Body of pancreas (tissue), 4 donors: Measurements from ENCODE around the gene SH3BP1. TPM values are rescaled to one million over a fixed set of nuclear protein-coding genes. Genes with fewer than 3 reads are reported as not detected.
A peak's percentile ranks its signal among the peaks of the same experiment; 100 is the strongest.

ENCODE experiments used
- ATAC-seq: fragments of 150-250 bp; one replicate; pipeline ENCODE4 v1.9.1; 2016
- DNase-seq, 4 donors: peaks; one replicate each; pipeline ENCODE4 v3.0.0-alpha.2; 2019
- H3K27ac ChIP-seq, 4 donors: fragments of 200-600 bp; sonication (generic); 1 replicate in 3 of 4; 2 replicates in 1 of 4; pipeline versions ENCODE4 v1.5.1 to v1.6.1; 2016 to 2019; ENCODE audit warnings: mild to moderate bottlenecking in 1 of 4, mixed read lengths in 1 of 4, moderate library complexity in 1 of 4
- H3K27me3 ChIP-seq, 2 donors: fragments of 200-600 bp; sonication (generic); one replicate each; pipeline ENCODE4 v1.6.0; 2016; ENCODE audit warnings: mild to moderate bottlenecking in 1 of 2
- H3K36me3 ChIP-seq, 2 donors: fragments of 200-600 bp; sonication (generic); replicated peaks in 1 of 2; 2 replicates each; pipeline ENCODE4 v1.5.1; 2016; ENCODE audit warnings: low read depth in 2 of 2; ENCODE audit not compliant: insufficient read depth in 1 of 2
- H3K4me1 ChIP-seq: fragments of 200-600 bp; sonication (generic); one replicate; pipeline ENCODE4 v1.6.0; 2016
- H3K4me3 ChIP-seq, 2 donors: fragments of 200-600 bp; sonication (generic); 1 replicate in 1 of 2; 2 replicates in 1 of 2; pipeline ENCODE4 v1.5.1; 2016 to 2019
- H3K9me3 ChIP-seq, 3 donors: fragments of 200-600 bp; sonication (generic); 1 replicate in 2 of 3; 2 replicates in 1 of 3; pipeline ENCODE4 v1.5.1; 2016
- POLR2A ChIP-seq, 3 donors: fragments of 450-650 bp; IDR thresholded peaks; one replicate each; pipeline ENCODE4 v1.6.1; 2016; ENCODE audit warnings: antibody characterized with exemption in 3 of 3, mild to moderate bottlenecking in 2 of 3
- WGBS, 2 donors: methylation state at CpG; one replicate each; pipeline ENCODE4 v1.1.5; 2017; 5-methylcytosine and 5-hydroxymethylcytosine counted together
- intact Hi-C: fragments of 100-400 bp; cut with DNase I; formaldehyde crosslinking; loops from one replicate; pipeline ENCODE4 v1.15.1; 2023
- total RNA-seq, 2 donors: library from RNA; depleted of rRNA; stranded (reverse); fragments of >200 nt; gene quantifications; one replicate each; pipeline ENCODE4 v1.1.0, GENCODE V29; 2016
- TF ChIP-seq, protein P1 (sequence below), 7 experiments: fragments of 450-650 bp in 4 of 7; fragments of 200-600 bp in 3 of 7; sonication (generic) in 3 of 7; IDR thresholded peaks; one replicate each; pipeline ENCODE4 v1.5.1; 2016 to 2019; ENCODE audit warnings: antibody characterized with exemption in 7 of 7

SH3BP1 gene
- total RNA-seq, 2 donors from 2014 or later: 2.0 to 40.0 TPM

DNA sequence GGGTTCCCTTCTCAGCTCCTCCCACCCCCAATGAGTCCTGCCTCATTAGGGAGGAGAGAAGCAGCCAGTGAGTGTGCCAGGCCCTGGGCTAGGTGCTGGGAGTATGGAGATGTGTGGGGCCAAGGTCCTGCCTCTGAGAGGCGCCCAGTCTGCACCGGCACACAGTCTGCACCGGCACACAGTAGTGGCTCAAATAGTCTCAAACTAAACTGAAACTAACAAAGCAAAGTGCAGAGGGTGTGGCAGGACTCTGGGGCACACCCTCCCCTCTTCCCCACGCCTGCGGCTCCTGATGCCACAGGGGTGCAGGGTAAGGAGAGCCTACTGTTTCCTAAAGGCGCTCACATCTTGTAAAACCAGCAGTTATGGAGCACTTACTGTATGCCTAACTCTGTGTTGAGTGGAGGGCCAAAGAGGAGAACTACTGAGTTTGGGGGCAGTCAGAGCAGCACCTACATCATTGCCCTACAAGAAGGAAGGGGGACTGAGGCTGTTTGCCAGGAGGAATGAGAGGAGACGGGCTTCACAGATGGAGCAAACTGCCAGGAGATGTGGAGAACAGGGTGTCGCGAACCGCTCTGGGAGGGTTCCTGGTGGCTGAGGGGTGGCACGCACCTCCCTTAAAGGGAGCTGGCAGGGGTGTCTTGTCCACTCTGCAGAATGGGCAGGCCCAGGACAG lies 939 bp upstream of the SH3BP1 start:
- peaks cover 39% of the 10 kb centered on the region for H3K4me1 ChIP-seq
- no peak for ATAC-seq

DNA sequence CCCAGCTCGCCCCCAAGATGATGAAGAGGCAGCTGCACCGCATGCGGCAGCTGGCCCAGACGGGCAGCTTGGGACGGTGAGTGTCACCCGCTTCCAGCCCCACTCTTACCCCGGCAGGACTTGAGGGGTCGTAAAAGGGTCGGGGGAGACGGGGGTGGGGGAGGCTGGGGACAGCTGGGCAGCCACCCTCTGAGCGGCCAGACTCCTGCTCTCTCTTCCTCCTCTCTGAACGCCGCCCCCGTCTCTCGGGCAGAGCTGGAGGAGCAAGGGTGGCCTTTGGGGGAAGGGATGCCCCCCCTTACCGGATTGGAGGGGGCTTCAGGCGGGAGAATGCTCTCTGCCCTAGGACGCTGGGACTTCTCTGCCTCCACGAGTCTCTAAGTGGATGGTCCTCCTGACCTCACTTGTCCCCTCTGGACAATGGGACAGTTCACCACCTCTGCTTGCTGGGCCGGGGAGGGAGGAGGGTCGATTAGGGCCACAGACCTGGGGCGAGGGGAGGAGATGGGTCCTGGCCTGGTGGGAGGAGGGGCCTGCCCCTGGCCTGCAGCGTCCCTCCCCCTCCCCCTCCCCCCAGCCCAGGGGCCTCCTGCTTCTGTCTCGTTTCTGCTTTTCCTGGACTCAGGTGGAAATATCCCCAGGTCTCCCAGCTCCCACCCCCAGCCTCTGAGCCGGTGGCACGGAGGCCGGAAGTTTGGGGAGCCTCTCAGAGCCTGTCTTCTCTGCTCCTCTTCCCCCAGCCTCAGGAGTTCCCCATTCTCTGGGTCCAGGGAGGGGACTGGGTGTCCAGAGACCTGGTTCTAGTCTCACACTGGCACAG lies 512 bp downstream of the SH3BP1 start:
- DNase-seq: peak in 1 of 4 donors; percentile 17
- peaks cover 35% of the 10 kb centered on the region for H3K4me1 ChIP-seq
- no peaks in the 10 kb centered on the region for H3K27me3 ChIP-seq
- peak overlapping the region; percentile 20 to 49 for H3K4me3 ChIP-seq
- TF ChIP-seq POLR2A (IDR thresholded peaks at IDR 0.05): no peak
- TF ChIP-seq, protein P1, sequence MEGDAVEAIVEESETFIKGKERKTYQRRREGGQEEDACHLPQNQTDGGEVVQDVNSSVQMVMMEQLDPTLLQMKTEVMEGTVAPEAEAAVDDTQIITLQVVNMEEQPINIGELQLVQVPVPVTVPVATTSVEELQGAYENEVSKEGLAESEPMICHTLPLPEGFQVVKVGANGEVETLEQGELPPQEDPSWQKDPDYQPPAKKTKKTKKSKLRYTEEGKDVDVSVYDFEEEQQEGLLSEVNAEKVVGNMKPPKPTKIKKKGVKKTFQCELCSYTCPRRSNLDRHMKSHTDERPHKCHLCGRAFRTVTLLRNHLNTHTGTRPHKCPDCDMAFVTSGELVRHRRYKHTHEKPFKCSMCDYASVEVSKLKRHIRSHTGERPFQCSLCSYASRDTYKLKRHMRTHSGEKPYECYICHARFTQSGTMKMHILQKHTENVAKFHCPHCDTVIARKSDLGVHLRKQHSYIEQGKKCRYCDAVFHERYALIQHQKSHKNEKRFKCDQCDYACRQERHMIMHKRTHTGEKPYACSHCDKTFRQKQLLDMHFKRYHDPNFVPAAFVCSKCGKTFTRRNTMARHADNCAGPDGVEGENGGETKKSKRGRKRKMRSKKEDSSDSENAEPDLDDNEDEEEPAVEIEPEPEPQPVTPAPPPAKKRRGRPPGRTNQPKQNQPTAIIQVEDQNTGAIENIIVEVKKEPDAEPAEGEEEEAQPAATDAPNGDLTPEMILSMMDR (IDR thresholded peaks at IDR 0.05): no peak
- H3K36me3 ChIP-seq: no peaks in the 10 kb centered on the region
- peak; percentile 5 for ATAC-seq
- H3K9me3 ChIP-seq: no peaks in the 10 kb centered on the region
- intact Hi-C loops: loop anchor here (10.0 kb wide), 1 partner anchor 145 kb away; no protein-coding TSS in a partner anchor
- 10 to 54% methylated on average over 3 to 27 of the region's 27 CpGs for WGBS, 2 donors
- H3K27ac ChIP-seq: peak overlapping the region in 2 of 4 donors; percentile 18 to 49

More for the DNA sequence above, 939 bp upstream of the SH3BP1 start:
- WGBS, 2 donors: 54 to 70% methylated on average over 8 to 11 of the region's 11 CpGs
- intact Hi-C loops: no loop called here
- Histone ChIP-seq H3K36me3 (no peaks in the 10 kb centered on the region), H3K4me3 (no peak overlapping the region), H3K27ac (no peak overlapping the region), H3K9me3 (no peaks in the 10 kb centered on the region), H3K27me3 (no peaks in the 10 kb centered on the region)
- TF ChIP-seq POLR2A (IDR thresholded peaks at IDR 0.05): no peak
- TF ChIP-seq, protein P1 (IDR thresholded peaks at IDR 0.05): no peak
- no peak for DNase-seq

DNA sequence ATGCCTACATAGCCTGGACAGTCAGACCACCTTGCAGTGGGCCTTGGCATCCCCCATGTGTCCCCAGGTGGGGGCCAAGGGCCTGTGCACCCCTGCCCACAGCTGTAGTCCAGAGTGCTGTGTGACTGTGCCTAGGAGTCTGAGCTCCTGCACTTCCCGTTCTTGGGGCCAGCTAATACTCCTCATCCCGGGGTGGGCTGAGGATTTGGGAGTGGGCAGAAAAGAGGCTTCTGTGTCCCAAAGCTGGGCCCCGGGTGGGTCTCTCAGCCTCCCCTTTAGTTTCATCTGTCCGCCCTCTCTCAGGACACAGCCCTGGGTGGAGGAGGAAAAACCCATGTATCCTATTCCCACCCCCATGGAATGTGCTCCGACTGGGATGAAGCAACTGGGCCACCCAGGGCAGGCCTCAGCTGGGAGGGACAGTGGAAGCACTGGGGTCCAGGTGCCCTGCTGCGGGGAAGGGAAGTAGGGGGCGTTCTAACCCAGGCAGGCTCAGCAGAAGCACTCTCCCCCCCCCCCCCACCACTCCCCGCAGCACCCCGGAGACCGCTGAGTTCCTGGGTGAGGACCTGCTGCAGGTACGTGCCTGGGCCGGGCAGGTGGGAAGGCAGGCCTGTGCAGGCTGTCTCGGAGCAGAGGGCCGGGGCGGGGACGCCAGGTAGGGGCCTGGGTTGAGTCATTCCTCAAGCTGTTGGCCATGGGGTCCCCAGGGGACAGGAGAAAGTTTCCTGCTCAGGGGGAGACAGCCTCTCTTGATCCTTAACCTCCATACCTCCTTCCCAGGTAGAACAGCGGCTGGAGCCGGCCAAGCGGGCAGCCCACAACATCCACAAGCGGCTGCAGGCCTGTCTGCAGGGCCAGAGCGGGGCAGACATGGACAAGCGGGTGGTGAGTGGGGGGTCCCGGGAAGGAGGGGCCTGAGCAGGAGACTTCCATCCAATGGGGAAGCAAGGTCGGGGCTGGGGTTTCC lies 1.4 kb downstream of the SH3BP1 start:
- Histone ChIP-seq H3K9me3 (no peaks in the 10 kb centered on the region), H3K27me3 (no peaks in the 10 kb centered on the region), H3K27ac (no peak overlapping the region), H3K4me3 (no peak overlapping the region), H3K36me3 (no peaks in the 10 kb centered on the region), H3K4me1 (peaks cover 35% of the 10 kb centered on the region)
- ATAC-seq (no peak), DNase-seq (peak in 1 of 4 donors; percentile 15)
- intact Hi-C loops: loop anchor here (10.0 kb wide), 1 partner anchor 144 kb away; no protein-coding TSS in a partner anchor
- TF ChIP-seq, protein P1 (IDR thresholded peaks at IDR 0.05): no peak
- no peak for TF ChIP-seq POLR2A (IDR thresholded peaks at IDR 0.05)
- 68 to 81% methylated on average over 13 to 24 of the region's 24 CpGs for WGBS, 2 donors

DNA sequence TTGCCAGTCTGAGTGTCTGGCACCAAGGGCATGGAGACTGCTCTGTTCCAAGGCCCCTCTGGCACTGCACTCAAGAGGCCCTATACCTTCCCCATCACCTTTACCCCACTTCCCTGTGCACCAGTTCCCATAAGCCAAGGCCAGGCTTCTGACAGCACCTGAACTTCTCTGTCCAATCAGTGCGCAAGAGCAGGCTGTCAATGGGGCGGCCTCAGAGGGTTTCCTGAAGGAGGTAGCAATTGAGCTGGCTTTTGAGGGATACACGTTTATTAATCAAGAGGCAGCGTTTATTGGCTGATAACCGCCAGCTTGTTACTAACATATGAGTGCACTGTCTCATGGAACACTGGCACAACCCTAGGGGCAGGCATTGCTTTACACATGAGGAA lies 2.1 kb downstream of the SH3BP1 start:
- Histone ChIP-seq H3K27me3 (no peaks in the 10 kb centered on the region), H3K9me3 (no peaks in the 10 kb centered on the region), H3K27ac (no peak overlapping the region), H3K36me3 (no peaks in the 10 kb centered on the region), H3K4me1 (peaks cover 35% of the 10 kb centered on the region), H3K4me3 (no peak overlapping the region)
- ATAC-seq (no peak), DNase-seq (no peak)
- intact Hi-C loops: loop anchor here (10.0 kb wide), 1 partner anchor 143 kb away; no protein-coding TSS in a partner anchor
- 59 to 70% methylated on average over 4 to 5 of the region's 5 CpGs for WGBS, 2 donors
- no peak for TF ChIP-seq POLR2A (IDR thresholded peaks at IDR 0.05)
- TF ChIP-seq, protein P1 (IDR thresholded peaks at IDR 0.05): no peak
